ENCODE measurements around the gene GFRA1.

The GFRA1 gene

DNA sequence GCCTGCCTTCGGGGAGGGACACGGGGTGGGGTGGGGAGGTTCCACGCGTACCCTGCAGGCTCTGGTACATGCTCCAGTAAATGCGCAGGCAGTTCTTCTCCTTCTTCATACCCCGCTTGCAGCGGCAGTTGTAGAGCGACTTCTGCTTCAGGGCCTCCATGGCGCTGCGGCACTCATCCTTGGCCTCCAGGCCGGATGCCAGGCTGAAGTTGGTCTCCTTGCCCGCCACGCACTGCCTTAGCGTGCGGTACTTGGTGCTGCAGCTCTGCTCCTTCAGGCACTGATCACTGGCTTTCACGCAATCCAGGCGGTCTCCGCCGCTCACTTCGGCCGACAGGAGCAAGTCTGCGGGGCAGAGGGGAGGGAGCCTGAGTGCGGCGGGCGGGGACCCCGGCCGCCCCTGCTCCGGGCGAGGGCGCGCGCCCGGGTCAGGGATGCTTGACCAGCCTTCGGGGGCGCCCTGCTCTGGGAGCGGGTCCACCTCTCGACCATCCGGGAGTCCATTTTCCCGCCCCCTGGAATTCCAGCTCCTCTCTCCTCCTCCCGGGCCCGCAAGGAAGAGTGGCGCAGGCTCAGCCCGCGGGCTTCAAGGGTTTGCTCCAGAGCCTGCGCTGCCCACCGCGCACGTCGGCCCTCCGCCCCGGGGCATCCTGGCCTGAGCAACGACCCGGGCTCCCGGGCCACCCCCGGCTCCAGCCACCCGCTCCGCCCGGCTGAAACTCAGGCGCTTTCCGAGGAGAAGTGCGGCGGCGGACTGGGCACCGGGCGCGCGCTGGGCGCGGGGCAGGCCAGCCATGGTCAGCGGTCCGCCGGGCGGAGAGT, 2.0 kb downstream of the GFRA1 start:
- DNase-seq (ENCODE audit: low read depth), result no peak

DNA sequence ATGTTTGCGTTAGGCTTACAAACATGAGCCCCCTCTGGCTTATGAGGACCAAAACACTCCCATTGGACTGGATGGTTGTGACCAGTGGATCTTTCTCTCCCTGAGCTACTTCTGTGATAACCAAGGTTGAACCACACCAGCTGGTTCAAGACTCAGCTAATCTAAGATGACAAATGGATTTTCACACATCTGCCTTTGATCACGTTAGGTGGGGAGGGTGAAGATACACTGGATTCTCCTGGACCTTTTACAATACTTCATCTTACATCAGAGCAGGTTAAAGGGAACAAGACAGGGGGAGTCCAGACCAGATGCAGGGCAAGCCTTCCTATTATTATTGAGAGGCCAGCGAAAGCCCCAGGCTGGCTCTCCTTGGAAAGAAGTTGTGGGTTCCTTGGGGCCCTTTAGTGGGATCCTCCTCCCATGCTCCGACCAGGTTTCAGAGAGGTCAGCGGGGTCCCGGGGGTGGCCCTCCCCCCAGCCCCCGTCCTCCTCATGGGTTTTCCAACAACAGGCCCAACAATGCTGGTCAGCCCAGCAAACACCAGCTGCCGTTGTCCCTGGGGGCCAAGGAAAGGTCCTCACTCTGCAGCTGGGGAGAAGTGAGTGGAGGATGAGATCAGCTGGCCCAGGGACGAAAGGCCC, 2.8 kb downstream of the GFRA1 start:
- no peak for DNase-seq (ENCODE audit: low read depth)

GRCh38 chr10:116269619-116270018, 3.4 kb downstream of the GFRA1 start:
- no peak for DNase-seq (ENCODE audit: low read depth)

DNA sequence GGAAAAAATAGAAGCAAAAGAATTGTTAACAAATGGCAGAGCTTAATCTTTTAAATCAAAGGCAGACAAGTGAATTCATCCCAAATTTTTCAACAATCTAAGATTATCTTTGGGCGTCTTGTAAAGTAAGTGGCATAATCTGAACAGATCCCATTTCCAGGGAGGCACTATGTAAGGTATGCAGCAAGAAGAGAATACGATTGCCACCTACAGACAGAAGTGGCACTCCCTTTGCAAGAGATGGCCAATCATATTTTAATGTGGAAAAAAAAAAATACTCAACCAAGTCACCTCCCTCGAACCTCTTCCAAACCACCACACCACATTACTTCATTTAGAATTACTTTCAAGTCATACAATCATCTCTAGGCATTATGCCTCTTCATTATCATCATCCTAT, 4.0 kb downstream of the GFRA1 start:
- DNase-seq (ENCODE audit: low read depth), result no peak

DNA sequence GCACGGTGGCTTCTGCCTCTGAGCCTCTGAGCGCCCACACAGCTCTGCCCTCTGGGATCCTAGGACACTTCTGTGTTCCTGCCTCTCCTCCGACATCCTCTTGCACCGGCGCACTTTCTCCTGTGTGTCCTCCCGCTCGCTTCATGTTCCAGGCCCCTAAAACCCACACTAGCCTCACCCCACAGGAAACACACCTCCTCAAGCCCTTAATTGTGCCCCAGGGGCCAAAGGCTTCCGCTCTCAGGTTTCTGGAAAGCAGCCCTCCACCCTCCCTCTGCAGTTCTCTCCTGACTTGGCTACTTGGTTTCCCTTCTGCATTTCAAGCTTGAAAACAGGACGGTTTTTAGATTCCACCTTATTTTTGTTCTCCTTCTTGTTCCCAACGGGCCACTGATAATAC, 7.3 kb downstream of the GFRA1 start:
- no peak for DNase-seq (ENCODE audit: low read depth)

GRCh38 chr10:116263870-116264655, 8.9 kb downstream of the GFRA1 start:
- DNase-seq (ENCODE audit: low read depth), result no peak

GRCh38 chr10:116262678-116263077, 10.3 kb downstream of the GFRA1 start:
- no peak for DNase-seq (ENCODE audit: low read depth)

DNA sequence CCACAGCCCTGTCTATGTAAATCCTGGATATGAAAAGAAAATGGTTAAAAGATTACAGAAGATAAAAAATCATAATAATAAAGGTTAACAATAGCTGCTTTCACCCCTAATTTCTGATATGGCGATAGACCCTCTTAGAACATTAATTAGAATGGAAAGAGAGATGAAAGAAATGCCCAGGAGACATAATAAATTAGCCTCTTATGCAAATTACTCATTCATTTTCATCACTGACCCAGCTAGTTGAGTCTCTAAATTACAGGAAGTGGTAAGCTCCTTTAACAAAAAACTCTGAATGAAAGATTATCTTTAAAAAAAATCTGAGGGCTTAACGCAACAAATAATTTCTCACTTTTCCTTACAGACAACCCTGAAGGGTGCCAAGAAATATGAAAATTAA, 12.4 kb downstream of the GFRA1 start:
- no peak for DNase-seq (ENCODE audit: low read depth)

DNA sequence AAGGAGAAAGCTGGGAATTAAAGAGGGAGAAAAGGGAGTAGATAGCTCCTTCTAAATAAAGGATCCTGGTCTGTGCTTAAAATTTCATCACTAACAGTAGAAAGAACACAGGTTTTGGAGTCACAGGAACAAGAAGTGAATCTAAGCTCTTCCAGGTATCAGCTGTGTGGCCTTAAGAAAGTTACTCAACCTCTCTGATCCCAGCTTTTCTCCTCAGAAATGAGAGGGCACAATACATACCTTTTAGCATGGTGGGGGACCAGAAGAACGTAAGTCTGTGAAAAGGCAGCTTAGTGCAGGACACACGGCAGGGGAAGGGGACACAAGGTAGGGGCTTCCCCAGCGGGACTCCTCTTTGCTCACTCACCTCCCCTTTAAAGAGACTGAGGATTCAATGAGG, 13.4 kb downstream of the GFRA1 start:
- no peak for DNase-seq (ENCODE audit: low read depth)

DNA sequence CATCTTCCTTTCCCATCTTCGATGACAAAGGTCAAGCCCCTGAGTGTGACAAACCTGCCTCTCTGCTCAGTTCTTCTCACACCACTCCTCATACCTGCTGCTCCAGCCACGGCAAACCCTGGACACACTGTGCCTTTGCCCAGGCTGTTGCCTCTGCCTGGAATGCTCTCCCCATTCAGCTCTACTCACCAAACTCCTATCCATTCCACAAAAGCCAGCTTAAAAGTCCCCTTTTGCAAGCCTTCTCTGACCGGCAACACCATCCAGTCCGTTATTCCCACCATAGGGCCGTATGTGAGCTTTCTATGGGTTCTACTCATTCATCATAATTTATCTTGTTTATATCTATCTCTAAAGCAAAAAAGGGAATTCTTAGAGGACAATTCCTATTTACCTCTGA, 15.2 kb downstream of the GFRA1 start:
- no peak for DNase-seq (ENCODE audit: low read depth)

- DNase-seq (ENCODE audit: low read depth), result no peak
These were observed 16.2 kb downstream of the GFRA1 start for GRCh38 chr10:116256752-116257259.

DNA sequence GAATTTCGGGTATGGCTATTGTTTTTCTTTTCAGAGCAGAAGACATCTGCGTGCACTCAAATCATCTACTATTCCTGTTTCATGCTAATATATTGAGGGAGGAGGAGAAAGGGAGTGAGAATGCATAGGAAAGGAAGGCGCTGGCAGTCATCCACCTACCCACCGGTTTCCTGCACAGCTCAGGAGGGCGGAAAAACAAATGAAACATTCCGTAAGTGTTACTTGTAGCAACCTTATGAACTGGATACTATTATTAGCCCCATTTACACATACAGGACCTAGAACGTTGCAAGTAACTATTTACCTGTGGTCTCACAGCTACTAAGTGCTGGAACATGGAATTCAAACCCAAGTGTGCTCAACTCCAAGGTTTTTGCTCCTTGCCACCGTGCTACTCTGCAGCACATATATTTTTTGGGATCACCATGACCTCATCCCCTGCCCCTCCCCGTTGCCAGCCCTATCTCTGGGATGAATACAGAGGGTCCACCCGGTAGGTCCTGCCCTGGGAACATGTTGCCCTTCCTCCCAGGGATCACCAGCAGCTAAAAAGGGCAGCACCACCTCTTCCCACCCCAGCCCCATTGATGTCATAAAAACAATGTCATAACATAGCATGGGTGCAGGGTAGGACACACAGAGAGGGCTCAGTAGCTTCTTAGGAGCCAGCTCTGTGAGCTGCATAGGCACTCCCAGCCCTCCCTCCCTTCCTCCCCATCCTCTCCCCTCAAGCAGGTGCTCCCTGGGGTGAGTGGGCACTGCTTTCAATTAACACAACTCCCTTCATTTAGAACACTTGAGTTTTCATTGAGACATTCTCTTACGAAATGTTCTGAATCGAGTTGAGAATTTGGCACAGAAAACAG, 16.9 kb downstream of the GFRA1 start:
- no peak for DNase-seq (ENCODE audit: low read depth)

DNA sequence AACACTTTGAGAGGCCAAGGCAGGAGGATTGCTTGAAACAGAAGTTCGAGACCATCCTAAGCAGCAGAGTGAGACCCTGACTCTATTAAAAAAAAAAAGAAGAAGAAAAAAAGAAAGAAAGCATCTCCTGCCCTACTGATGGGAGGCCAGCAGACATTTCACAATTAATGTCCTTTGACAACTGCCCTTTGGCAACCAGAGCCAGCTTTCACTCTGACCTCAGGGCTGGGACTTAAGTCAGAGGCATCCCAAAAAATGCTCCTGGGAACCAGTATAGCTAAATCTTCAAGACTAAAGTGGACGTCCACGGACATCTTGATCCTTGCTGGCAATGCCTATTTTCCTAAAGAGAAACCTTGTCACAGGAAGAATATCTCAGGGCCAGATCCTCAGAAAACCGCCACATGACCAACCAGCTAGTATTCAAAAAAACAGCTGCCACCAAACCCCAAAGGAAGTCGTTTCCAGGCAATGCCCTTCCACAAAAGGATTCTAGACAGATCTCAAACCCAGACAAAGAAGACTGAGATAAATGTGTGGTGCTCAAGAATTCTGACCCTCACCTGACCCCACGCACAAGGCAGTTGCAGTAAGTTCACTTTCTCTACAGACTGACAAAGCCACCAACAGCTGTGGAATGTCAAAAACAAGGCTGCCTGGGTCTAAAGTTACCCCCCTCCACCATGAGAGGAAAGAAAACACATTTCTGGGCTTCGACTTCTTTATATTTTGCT, 18.4 kb downstream of the GFRA1 start:
- DNase-seq (ENCODE audit: low read depth), result no peak

- DNase-seq (ENCODE audit: low read depth), result no peak
These were observed 19.3 kb downstream of the GFRA1 start for GRCh38 chr10:116253716-116254115.

- DNase-seq (ENCODE audit: low read depth), result no peak
These were observed 21.2 kb downstream of the GFRA1 start for GRCh38 chr10:116251602-116252395.

DNA sequence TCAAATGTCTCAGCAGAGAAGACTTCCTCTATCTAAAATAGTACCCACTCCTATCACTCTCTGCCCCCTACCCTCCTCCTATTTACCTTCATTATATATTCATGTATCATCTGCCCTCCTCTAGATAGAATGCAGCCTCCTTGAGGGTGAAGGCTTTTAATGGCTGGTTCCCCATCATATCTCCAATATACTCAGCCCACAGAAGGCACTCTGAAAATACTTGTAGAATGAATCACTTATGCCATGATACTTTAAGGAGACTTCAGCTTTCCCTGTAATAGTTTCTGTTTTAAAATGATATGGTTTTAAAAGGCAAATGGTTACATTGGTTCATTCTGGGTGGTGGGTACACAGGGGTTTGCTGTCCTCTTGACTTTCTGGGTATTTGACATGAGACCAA, 25.3 kb downstream of the GFRA1 start:
- DNase-seq (ENCODE audit: low read depth), result no peak

GRCh38 chr10:116246263-116246662, 26.7 kb downstream of the GFRA1 start:
- DNase-seq (ENCODE audit: low read depth), result no peak

DNA sequence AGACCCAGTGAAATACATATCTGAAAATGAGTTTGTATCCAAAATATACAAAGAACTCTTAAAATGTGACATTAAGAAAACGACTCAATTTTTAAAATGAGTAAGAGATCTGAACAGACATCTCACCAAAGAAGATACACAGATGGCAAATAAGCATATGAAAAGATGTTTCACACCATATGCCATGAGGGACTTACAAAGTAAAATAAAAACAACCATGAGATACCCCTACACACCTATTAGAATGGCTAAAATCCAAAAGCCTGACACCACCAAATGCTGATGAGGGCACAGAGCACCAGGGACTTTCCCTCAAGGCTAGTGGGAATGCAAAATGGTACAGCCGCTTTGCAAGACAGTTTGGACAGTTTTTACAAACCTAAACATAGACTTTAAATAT, 27.9 kb downstream of the GFRA1 start:
- no peak for DNase-seq (ENCODE audit: low read depth)

- DNase-seq (ENCODE audit: low read depth), result no peak
These were observed 31.2 kb downstream of the GFRA1 start for GRCh38 chr10:116241642-116242410.

Measured in stromal cell of bone marrow (primary cell).